KG1 (cell line): ENCODE measurements around the gene LIPG.

Experiments used
- DNase-seq: peaks from one replicate; lab custom pipeline; 2025; lab: John Stamatoyannopoulos, UW

The LIPG gene

GRCh38 chr18:49638891-49639557, 77.2 kb downstream of the LIPG start:
- no peak for DNase-seq

DNA sequence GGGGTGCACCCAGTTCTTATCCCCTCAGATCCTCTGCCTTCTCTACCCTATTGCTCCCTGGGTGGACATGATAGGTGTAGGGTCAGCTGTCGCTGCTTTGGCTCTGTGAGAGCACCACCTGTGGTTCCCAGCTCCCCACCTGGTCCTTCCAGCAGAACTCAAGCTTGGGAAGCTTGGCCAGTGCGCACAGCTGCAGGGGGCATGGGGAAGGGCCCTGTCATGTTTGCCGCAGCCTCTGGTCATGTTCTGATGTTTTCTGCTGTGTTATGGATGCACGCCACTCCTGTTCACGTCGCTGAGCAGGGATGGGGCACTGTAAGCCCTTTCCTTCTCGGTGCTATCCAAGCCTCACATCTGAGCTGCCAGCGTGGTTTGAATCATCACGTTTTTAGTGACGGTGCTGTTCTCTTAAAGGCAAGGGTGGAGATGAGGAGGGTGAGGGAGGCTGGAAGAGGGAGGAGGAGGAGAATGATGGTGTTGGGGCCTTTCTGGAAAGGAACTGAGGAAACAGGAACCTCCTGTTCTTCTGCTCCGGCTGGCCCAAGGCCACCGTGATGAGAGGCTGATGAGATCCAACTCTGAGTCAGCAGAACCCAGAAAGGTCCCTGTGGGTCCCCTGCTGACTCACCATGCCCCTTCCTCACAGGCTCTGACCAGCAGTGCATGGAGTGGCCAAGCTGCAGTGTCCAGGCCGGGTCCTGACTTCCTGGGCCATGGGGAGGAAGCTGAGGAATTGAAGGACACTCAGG, 78.0 kb downstream of the LIPG start:
- DNase-seq: no peak

DNA sequence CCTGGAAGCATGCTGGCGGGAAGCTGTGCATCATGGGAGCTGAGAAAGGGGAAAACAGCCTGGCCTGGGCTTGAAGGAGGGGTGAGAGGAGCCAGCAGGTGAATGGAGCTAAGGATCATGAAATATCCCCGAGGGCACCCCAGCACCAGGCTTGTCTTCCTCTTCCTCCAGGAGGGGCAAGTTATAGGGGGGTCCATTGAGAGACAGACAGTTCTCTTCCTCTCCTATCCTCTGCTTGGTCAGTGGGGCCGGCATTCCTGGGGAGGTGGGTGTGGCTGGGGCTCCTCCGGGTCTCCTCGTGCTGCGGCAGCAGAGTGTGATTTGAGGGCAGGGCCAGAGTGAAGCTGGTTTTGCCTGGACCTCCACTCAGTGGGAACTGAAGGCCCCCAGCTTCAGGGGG, 78.9 kb downstream of the LIPG start:
- DNase-seq: no peak

GRCh38 chr18:49645196-49645595, 83.3 kb downstream of the LIPG start:
- no peak for DNase-seq

DNA sequence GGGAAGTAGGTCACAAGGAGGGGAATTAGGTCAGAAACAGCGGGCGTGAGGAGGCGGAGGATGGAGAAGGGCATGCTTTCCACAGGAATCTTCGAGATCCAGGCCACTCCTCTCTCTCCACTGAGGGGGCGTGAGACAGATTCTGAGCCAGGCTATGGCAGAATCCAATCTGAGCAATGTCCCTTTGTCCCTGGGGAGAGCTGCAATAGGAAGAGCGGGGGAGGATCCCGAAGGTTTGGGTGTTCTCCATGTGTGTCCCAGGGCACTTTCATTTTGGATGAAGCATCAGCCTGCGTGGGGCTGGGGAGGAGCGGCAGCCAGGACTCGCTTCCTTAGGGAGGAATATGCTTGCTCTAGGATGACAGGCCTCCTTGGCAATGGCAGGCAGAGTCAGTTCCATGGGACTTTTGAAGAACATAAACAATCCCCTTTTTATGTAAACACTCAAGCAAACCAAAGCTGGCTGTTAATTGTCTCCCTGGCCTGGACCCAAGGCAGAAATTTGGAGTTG, 84.0 kb downstream of the LIPG start:
- no peak for DNase-seq

DNA sequence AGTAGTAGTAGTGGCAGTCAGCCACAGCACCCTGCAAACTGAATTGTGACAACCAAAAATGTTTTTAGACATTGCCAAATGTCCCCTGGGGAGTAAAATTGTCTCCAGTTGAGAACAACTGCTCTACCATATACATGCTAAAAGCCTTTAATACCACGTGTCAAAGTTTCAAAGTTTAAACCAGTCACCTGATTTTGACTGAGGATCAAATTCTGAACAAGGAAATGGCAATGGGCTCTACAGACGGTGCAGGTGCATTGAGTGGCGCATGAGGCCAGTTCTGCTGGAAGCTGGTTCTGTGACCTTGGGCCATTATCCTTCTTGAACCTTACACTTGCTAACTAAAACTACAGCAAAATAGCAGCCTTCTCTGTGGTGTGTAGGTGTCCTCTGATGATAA, 85.0 kb downstream of the LIPG start:
- no peak for DNase-seq

- DNase-seq: no peak
These were observed 85.8 kb downstream of the LIPG start for GRCh38 chr18:49647496-49648168.

- no peak for DNase-seq
These were observed 86.5 kb downstream of the LIPG start for GRCh38 chr18:49648326-49648725.
